Motor neuron (in vitro differentiated cells): ENCODE data around the gene MLEC. TPM values are rescaled to one million over a fixed set of nuclear protein-coding genes. Genes with fewer than 3 reads are reported as not detected.

Source experiments
- ATAC-seq, 8 experiments: fragments of 200-7000 bp; cut with Tn5 transposase; replicated peaks in 6 of 8; 2 replicates each; pipeline ENCODE4 v1.8.0; 2021; ENCODE audit warnings: mild to moderate bottlenecking in 8 of 8, moderate library complexity in 8 of 8
- H3K27ac ChIP-seq, 2 donors: fragments of 250-450 bp; sonication (Bioruptor Pico); 2 replicates each; pipeline ENCODE4 v1.9.0; 2021; ENCODE audit warnings: antibody characterized with exemption in 2 of 2, mild to moderate bottlenecking in 2 of 2, moderate library complexity in 1 of 2
- H3K4me1 ChIP-seq, 2 donors: fragments of 250-450 bp; sonication (Bioruptor Pico); replicated peaks in 1 of 2; 2 replicates each; pipeline ENCODE4 v1.6.1; 2021; ENCODE audit warnings: antibody characterized with exemption in 2 of 2, mild to moderate bottlenecking in 2 of 2, moderate library complexity in 1 of 2
- H3K4me3 ChIP-seq, 5 donors: fragments of 250-450 bp; sonication (Bioruptor Pico); 2 replicates each; pipeline ENCODE4 v1.9.0; 2021; ENCODE audit warnings: antibody characterized with exemption in 5 of 5, mild to moderate bottlenecking in 5 of 5, moderate library complexity in 4 of 5
- whole genome bisulfite sequencing, 10 experiments: fragments of 450-650 bp; shearing (Covaris generic); methylation state at CpG; one replicate each; pipeline ENCODE4 v1.0.0; 2022; 5-methylcytosine and 5-hydroxymethylcytosine counted together
- in situ Hi-C, 9 experiments: fragments of 400-800 bp; cut with MboI; loops; one replicate each; pipeline ENCODE4 v1.15.0; 2021; ENCODE audit warnings: low sequenced_read_pairs in 9 of 9, low pct_unique_long_range_greater_than_20kb in 2 of 9; ENCODE audit not compliant: unreplicated experiment in 9 of 9
- total RNA-seq, 8 experiments: library from RNA; unstranded; fragments of 300-600 nt; gene quantifications; 2 replicates each; pipeline versions ENCODE4 v1.2.3 to v1.2.4, GENCODE V29; 2022

The MLEC gene
- total RNA-seq, 8 experiments from 2014 or later: 61.9 to 123 (median 84.1) TPM

GRCh38 chr12:120748242-120748641 lies 61.3 kb downstream of the MLEC start:
- Histone ChIP-seq H3K27ac (no peak overlapping the region), H3K4me3 (no peak overlapping the region), H3K4me1 (no peaks in the 10 kb centered on the region)
- 82 to 100% (median 97%) methylated on average over 2 to 6 of the region's 7 CpGs; no CpG with 5 or more reads in 4 of the 10 experiments for WGBS, 10 experiments
- in situ Hi-C loops: loop anchor here in 1 of 9 experiments (25.0 kb wide), 1 partner anchor 214 kb away; no protein-coding TSS in a partner anchor
- ATAC-seq: no peak

GRCh38 chr12:120749256-120749655 lies 62.3 kb downstream of the MLEC start:
- Histone ChIP-seq H3K4me3 (no peak overlapping the region), H3K4me1 (no peaks in the 10 kb centered on the region), H3K27ac (no peak overlapping the region)
- ATAC-seq: no peak
- in situ Hi-C loops: loop anchor here in 1 of 9 experiments (25.0 kb wide), 1 partner anchor 213 kb away; no protein-coding TSS in a partner anchor
- 19 to 100% (median 76%) methylated on average over 1 to 5 of the region's 5 CpGs; no CpG with 5 or more reads in 1 of the 10 experiments for WGBS, 10 experiments

- Histone ChIP-seq H3K4me1 (no peaks in the 10 kb centered on the region), H3K4me3 (no peak overlapping the region), H3K27ac (no peak overlapping the region)
- in situ Hi-C loops: no loop called here
- no peak for ATAC-seq
- WGBS, 10 experiments: 80 to 100% (median 94%) methylated on average over 1 to 5 of the region's 5 CpGs; no CpG with 5 or more reads in 4 of the 10 experiments
Measured at GRCh38 chr12:120750806-120751205, 63.9 kb downstream of the MLEC start.

- no peaks in the 10 kb centered on the region for H3K4me1 ChIP-seq
- no peak overlapping the region for H3K4me3 ChIP-seq
- no peak for ATAC-seq
- in situ Hi-C loops: no loop called here
- no peak overlapping the region for H3K27ac ChIP-seq
- WGBS, 10 experiments: 83 to 100% (median 94%) methylated on average over 1 to 8 of the region's 9 CpGs; no CpG with 5 or more reads in 3 of the 10 experiments
Measured at GRCh38 chr12:120751389-120751788, 64.4 kb downstream of the MLEC start.

Other genes starting within 250 kb of the MLEC start
- 100 to 1,000 TPM; 604 to 967 (median 671) TPM for gene COX6A1, start 249.0 kb upstream of the MLEC start, total RNA-seq
- gene TRIAP1, start 240.8 kb upstream of the MLEC start, total RNA-seq: 10 to 100 TPM; 25.0 to 90.0 (median 41.5) TPM
- gene GATC, start 240.7 kb upstream of the MLEC start, total RNA-seq: 10 to 100 TPM; 20.4 to 38.8 (median 24.5) TPM
- gene SRSF9, start 217.4 kb upstream of the MLEC start, total RNA-seq: 100 to 1,000 TPM in 7 of 8 experiments, 10 to 100 TPM in 1; 98.3 to 197 (median 118) TPM
- 100 to 1,000 TPM; 155 to 622 (median 349) TPM for gene DYNLL1, start 191.0 kb upstream of the MLEC start, total RNA-seq
- gene COQ5, start 158.0 kb upstream of the MLEC start, total RNA-seq: 10 to 100 TPM; 36.4 to 70.7 (median 49.8) TPM
- gene RNF10, start 152.8 kb upstream of the MLEC start, total RNA-seq: 100 to 1,000 TPM in 3 of 8 experiments, 10 to 100 TPM in 5; 69.1 to 207 (median 90.5) TPM
- 10 to 100 TPM; 30.5 to 74.3 (median 54.4) TPM for gene POP5, start 105.7 kb upstream of the MLEC start, total RNA-seq
- 1 to 10 TPM in 5 of 8 experiments, under 1 TPM in 3; 0.13 to 6.3 (median 1.4) TPM for gene CABP1, start 46.5 kb upstream of the MLEC start, total RNA-seq
- gene UNC119B, start 23.3 kb downstream of the MLEC start, total RNA-seq: 10 to 100 TPM; 15.7 to 37.7 (median 20.8) TPM
- 10 to 100 TPM in 3 of 8 experiments, 1 to 10 TPM in 5; 5.3 to 18.9 (median 7.3) TPM for gene ACADS, start 38.7 kb downstream of the MLEC start, total RNA-seq
- gene SPPL3, start 217.2 kb downstream of the MLEC start, total RNA-seq: 10 to 100 TPM in 7 of 8 experiments, 1 to 10 TPM in 1; 8.3 to 28.7 (median 22.7) TPM